Measurements from ENCODE around the gene ACOX3. TPM values are rescaled to one million over a fixed set of nuclear protein-coding genes. Genes with fewer than 3 reads are reported as not detected.

The ACOX3 gene
- total RNA-seq, 1 donor from 2014 or later = 29.9 TPM

GRCh38 chr4:8374851-8375649 is 65.5 kb downstream of the ACOX3 start:
- DNase-seq (ENCODE audit: low read depth, low spot score) = no peak

- no peak for DNase-seq (ENCODE audit: low read depth, low spot score)
Observed at GRCh38 chr4:8373973-8374545, 66.5 kb downstream of the ACOX3 start.

GRCh38 chr4:8373270-8373972 is 67.1 kb downstream of the ACOX3 start:
- DNase-seq (ENCODE audit: low read depth, low spot score) = no peak

GRCh38 chr4:8372506-8372905 is 68.0 kb downstream of the ACOX3 start:
- no peak for DNase-seq (ENCODE audit: low read depth, low spot score)

GRCh38 chr4:8371596-8371995 is 68.9 kb downstream of the ACOX3 start:
- no peak for DNase-seq (ENCODE audit: low read depth, low spot score)

GRCh38 chr4:8370835-8371595 is 69.5 kb downstream of the ACOX3 start:
- DNase-seq (ENCODE audit: low read depth, low spot score) = no peak

- no peak for DNase-seq (ENCODE audit: low read depth, low spot score)
Observed at GRCh38 chr4:8370106-8370787, 70.3 kb downstream of the ACOX3 start.

- DNase-seq (ENCODE audit: low read depth, low spot score) = no peak
Observed at GRCh38 chr4:8369426-8370105, 71.0 kb downstream of the ACOX3 start.

GRCh38 chr4:8368998-8369397 is 71.5 kb downstream of the ACOX3 start:
- no peak for DNase-seq (ENCODE audit: low read depth, low spot score)

GRCh38 chr4:8368061-8368481 is 72.5 kb downstream of the ACOX3 start:
- DNase-seq (ENCODE audit: low read depth, low spot score) = no peak

GRCh38 chr4:8366601-8367000 is 73.9 kb downstream of the ACOX3 start:
- DNase-seq (ENCODE audit: low read depth, low spot score) = no peak

- DNase-seq (ENCODE audit: low read depth, low spot score) = no peak
Observed at GRCh38 chr4:8365951-8366350, 74.6 kb downstream of the ACOX3 start.

GRCh38 chr4:8365353-8365752 is 75.2 kb downstream of the ACOX3 start:
- DNase-seq (ENCODE audit: low read depth, low spot score) = no peak

- DNase-seq (ENCODE audit: low read depth, low spot score) = no peak
Observed at GRCh38 chr4:8364848-8365350, 75.6 kb downstream of the ACOX3 start.

GRCh38 chr4:8364141-8364540 is 76.4 kb downstream of the ACOX3 start:
- no peak for DNase-seq (ENCODE audit: low read depth, low spot score)

- DNase-seq (ENCODE audit: low read depth, low spot score) = no peak
Observed at GRCh38 chr4:8362483-8362882, 78.0 kb downstream of the ACOX3 start.

- DNase-seq (ENCODE audit: low read depth, low spot score) = no peak
Observed at GRCh38 chr4:8359193-8359592, 81.3 kb downstream of the ACOX3 start.

GRCh38 chr4:8356856-8357255 is 83.7 kb downstream of the ACOX3 start:
- no peak for DNase-seq (ENCODE audit: low read depth, low spot score)

GRCh38 chr4:8355864-8356565 is 84.5 kb downstream of the ACOX3 start:
- no peak for DNase-seq (ENCODE audit: low read depth, low spot score)

- DNase-seq (ENCODE audit: low read depth, low spot score) = no peak
Observed at GRCh38 chr4:8355306-8355705, 85.2 kb downstream of the ACOX3 start.

Measured in pulmonary artery endothelial cell (primary cell).